Ovary (tissue), 3 donors: Measurements from ENCODE around the gene COQ6.

ENCODE experiments used
- CTCF ChIP-seq, 3 donors: fragments of 450-650 bp in 2 of 3; fragments of 200-600 bp in 1 of 3; IDR thresholded peaks; one replicate each; pipeline versions ENCODE4 v1.5.1 to v1.8.0; 2016 to 2022; ENCODE audit warnings: antibody characterized with exemption in 3 of 3, mild to moderate bottlenecking in 1 of 3
- POLR2A ChIP-seq: fragments of 450-650 bp; IDR thresholded peaks from one replicate; pipeline ENCODE4 v1.6.1; 2017; ENCODE audit warnings: antibody characterized with exemption, mild to moderate bottlenecking, moderate library complexity
- donor health status: DM: no; HTN: no; CAD: no.

DNA sequence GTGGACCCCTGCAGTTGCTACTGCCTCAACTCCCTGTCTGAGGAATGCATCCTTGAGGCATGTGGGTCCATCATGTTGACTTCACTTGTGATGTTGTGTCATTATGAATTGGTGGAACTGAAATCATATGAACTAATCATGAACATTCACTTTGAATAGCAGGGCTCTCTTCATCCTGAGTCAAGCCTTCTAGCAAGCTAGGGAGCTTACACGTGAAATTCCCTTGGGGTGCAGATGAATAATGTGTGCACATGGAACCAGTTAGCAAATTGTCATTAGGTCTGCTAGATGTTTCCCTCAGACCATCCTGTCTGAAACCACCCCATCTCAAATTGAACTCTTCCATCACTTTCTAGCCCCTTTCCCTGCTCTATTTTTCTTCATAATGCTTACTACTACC is 3.6 kb downstream of the COQ6 start:
- TF ChIP-seq POLR2A, result no peak
- no peak for TF ChIP-seq CTCF (IDR thresholded peaks at IDR 0.05)
